Measurements from ENCODE around the gene ARPP21. TPM values are rescaled to one million over a fixed set of nuclear protein-coding genes. Genes with fewer than 3 reads are reported as not detected.

The ARPP21 gene
- total RNA-seq, 1 experiment from 2014 or later = not detected

DNA sequence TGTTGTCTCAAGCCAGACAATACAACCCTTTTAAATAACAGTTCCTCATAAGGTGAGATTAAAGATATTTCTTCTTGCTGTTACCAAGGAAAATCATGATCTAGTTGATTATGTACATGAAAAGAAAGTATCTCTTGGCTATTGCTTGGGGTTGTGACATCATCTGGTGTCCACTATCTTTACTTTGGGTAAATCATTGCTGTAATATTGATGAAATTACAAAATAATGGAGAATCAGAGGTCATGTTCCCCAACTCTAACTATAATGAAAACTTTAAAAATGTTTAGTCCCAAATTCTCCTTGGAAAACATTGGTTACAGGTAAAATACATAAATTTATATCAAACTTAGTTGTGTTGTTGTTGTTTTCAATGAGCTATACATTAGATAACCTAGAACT is 142.2 kb downstream of the ARPP21 start:
- Mint-ChIP-seq H3K36me3 (no peaks in the 10 kb centered on the region), H3K4me3 (no peak overlapping the region), H3K27ac (no peak overlapping the region), H3K4me1 (0 out of 2 replicates have a peak, but pooled peaks cover 3% of the 10 kb centered on the region), H3K27me3 (ENCODE audit: low read depth) (no peaks in the 10 kb centered on the region), H3K9me3 (no peaks in the 10 kb centered on the region)
- TF ChIP-seq, protein P1, sequence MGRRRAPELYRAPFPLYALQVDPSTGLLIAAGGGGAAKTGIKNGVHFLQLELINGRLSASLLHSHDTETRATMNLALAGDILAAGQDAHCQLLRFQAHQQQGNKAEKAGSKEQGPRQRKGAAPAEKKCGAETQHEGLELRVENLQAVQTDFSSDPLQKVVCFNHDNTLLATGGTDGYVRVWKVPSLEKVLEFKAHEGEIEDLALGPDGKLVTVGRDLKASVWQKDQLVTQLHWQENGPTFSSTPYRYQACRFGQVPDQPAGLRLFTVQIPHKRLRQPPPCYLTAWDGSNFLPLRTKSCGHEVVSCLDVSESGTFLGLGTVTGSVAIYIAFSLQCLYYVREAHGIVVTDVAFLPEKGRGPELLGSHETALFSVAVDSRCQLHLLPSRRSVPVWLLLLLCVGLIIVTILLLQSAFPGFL (CRISPR knock-in tag; IDR thresholded peaks at IDR 0.05; ENCODE audit: borderline replicate concordance) = no peak
- TF ChIP-seq, protein P2, sequence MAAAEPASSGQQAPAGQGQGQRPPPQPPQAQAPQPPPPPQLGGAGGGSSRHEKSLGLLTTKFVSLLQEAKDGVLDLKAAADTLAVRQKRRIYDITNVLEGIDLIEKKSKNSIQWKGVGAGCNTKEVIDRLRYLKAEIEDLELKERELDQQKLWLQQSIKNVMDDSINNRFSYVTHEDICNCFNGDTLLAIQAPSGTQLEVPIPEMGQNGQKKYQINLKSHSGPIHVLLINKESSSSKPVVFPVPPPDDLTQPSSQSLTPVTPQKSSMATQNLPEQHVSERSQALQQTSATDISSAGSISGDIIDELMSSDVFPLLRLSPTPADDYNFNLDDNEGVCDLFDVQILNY (CRISPR knock-in tag; IDR thresholded peaks at IDR 0.05) = no peak
- POLR2A ChIA-PET = no interaction called here
- CTCF ChIA-PET = interaction anchor here (1.4 kb wide), 1 partner anchor 127 kb away, joined by 3 read pairs; no protein-coding TSS in a partner anchor
- DNase-seq (ENCODE audit: low spot score) = no peak
- no peak for ATAC-seq

DNA sequence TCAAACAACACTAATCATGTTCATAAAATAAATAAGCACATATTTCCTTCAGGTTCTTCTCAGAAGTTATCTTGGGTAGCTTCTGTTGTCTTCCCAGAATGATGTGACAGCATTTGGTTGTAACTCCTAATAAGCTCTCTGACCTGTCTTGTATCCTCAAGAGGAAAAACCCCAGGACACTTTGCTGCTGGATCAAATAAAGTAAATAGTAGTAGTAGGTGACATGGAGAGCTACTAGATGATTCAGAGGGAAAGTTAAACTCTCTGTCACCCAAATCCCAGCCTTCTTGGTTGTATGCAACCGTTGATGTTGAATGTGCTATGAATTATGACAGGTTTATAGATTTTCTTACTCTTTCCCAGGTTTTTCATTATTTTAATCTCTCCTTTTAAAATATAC is 143.0 kb downstream of the ARPP21 start:
- no peaks in the 10 kb centered on the region for H3K9me3 Mint-ChIP-seq
- no peak overlapping the region for H3K27ac Mint-ChIP-seq
- H3K27me3 Mint-ChIP-seq (ENCODE audit: low read depth) = no peaks in the 10 kb centered on the region
- CTCF ChIA-PET = no interaction called here
- DNase-seq (ENCODE audit: low spot score) = no peak
- H3K4me3 Mint-ChIP-seq = no peak overlapping the region
- H3K36me3 Mint-ChIP-seq = no peaks in the 10 kb centered on the region
- POLR2A ChIA-PET = no interaction called here
- H3K4me1 Mint-ChIP-seq = 0 out of 2 replicates have a peak, but pooled peaks cover 3% of the 10 kb centered on the region
- TF ChIP-seq CREM (CRISPR knock-in tag; IDR thresholded peaks at IDR 0.05) (no peak), TEAD1 (CRISPR knock-in tag; IDR thresholded peaks at IDR 0.05) (no peak), ZNF138 (CRISPR knock-in tag; conservative IDR thresholded peaks at IDR 0.05) (no peak), JAZF1 (CRISPR knock-in tag; IDR thresholded peaks at IDR 0.05) (no peak), ZNF219 (CRISPR knock-in tag; IDR thresholded peaks at IDR 0.05; ENCODE audit: borderline replicate concordance) (no peak), ZNF396 (CRISPR knock-in tag; IDR thresholded peaks at IDR 0.05; ENCODE audit: borderline replicate concordance) (no peak), SMAD3 (CRISPR knock-in tag; IDR thresholded peaks at IDR 0.05; ENCODE audit: borderline replicate concordance) (no peak), RORB (CRISPR knock-in tag; IDR thresholded peaks at IDR 0.05) (no peak)
- TF ChIP-seq, protein P2 (CRISPR knock-in tag; IDR thresholded peaks at IDR 0.05) = no peak
- TF ChIP-seq, protein P3, sequence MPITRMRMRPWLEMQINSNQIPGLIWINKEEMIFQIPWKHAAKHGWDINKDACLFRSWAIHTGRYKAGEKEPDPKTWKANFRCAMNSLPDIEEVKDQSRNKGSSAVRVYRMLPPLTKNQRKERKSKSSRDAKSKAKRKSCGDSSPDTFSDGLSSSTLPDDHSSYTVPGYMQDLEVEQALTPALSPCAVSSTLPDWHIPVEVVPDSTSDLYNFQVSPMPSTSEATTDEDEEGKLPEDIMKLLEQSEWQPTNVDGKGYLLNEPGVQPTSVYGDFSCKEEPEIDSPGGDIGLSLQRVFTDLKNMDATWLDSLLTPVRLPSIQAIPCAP (CRISPR knock-in tag; IDR thresholded peaks at IDR 0.05) = no peak
- TF ChIP-seq, protein P1 (CRISPR knock-in tag; IDR thresholded peaks at IDR 0.05; ENCODE audit: borderline replicate concordance) = no peak
- TF ChIP-seq, protein P4, sequence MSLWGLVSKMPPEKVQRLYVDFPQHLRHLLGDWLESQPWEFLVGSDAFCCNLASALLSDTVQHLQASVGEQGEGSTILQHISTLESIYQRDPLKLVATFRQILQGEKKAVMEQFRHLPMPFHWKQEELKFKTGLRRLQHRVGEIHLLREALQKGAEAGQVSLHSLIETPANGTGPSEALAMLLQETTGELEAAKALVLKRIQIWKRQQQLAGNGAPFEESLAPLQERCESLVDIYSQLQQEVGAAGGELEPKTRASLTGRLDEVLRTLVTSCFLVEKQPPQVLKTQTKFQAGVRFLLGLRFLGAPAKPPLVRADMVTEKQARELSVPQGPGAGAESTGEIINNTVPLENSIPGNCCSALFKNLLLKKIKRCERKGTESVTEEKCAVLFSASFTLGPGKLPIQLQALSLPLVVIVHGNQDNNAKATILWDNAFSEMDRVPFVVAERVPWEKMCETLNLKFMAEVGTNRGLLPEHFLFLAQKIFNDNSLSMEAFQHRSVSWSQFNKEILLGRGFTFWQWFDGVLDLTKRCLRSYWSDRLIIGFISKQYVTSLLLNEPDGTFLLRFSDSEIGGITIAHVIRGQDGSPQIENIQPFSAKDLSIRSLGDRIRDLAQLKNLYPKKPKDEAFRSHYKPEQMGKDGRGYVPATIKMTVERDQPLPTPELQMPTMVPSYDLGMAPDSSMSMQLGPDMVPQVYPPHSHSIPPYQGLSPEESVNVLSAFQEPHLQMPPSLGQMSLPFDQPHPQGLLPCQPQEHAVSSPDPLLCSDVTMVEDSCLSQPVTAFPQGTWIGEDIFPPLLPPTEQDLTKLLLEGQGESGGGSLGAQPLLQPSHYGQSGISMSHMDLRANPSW (CRISPR knock-in tag; conservative IDR thresholded peaks at IDR 0.05; ENCODE audit: low read depth) = no peak
- TF ChIP-seq, protein P5, sequence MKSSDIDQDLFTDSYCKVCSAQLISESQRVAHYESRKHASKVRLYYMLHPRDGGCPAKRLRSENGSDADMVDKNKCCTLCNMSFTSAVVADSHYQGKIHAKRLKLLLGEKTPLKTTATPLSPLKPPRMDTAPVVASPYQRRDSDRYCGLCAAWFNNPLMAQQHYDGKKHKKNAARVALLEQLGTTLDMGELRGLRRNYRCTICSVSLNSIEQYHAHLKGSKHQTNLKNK (CRISPR knock-in tag; IDR thresholded peaks at IDR 0.05) = no peak
- no peak for ATAC-seq

DNA sequence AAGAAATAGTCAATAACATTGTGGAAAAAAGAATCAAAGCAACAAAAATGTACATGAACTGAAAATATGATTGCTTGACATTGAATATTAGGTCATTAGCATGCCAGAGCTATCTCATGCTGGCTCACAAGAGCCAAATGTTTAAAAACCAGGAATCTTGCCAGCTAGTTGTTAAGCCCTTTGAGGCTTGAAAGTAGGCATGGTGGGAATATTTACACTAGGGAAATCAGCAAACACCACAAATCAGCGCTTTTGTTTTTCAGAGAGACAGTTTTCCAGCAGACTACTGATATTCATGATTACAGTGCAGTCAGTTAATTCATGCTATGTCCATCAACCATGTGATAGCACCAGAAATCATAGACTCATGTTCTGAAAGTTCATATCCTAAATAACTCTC is 144.8 kb downstream of the ARPP21 start:
- DNase-seq (ENCODE audit: low spot score) (no peak), ATAC-seq (no peak)
- H3K4me1 Mint-ChIP-seq = no peaks in the 10 kb centered on the region
- no peaks in the 10 kb centered on the region for H3K36me3 Mint-ChIP-seq
- no peaks in the 10 kb centered on the region for H3K27me3 Mint-ChIP-seq (ENCODE audit: low read depth)
- ChIA-PET CTCF (no interaction called here), POLR2A (no interaction called here)
- H3K4me3 Mint-ChIP-seq = no peak overlapping the region
- no peaks in the 10 kb centered on the region for H3K9me3 Mint-ChIP-seq
- no peak overlapping the region for H3K27ac Mint-ChIP-seq
- TF ChIP-seq IRF2 (CRISPR knock-in tag; IDR thresholded peaks at IDR 0.05; ENCODE audit: borderline replicate concordance, low read depth) (no peak), PRRX2 (CRISPR knock-in tag; IDR thresholded peaks at IDR 0.05) (no peak), ETV6 (CRISPR knock-in tag; IDR thresholded peaks at IDR 0.05) (no peak), SP1 (CRISPR knock-in tag; conservative IDR thresholded peaks at IDR 0.05) (no peak), ZNF671 (CRISPR knock-in tag; IDR thresholded peaks at IDR 0.05) (no peak), ZNF232 (CRISPR knock-in tag; IDR thresholded peaks at IDR 0.05) (no peak), SMAD3 (CRISPR knock-in tag; IDR thresholded peaks at IDR 0.05; ENCODE audit: borderline replicate concordance) (no peak), GTF2I (CRISPR knock-in tag; conservative IDR thresholded peaks at IDR 0.05) (no peak)
- TF ChIP-seq, protein P6, sequence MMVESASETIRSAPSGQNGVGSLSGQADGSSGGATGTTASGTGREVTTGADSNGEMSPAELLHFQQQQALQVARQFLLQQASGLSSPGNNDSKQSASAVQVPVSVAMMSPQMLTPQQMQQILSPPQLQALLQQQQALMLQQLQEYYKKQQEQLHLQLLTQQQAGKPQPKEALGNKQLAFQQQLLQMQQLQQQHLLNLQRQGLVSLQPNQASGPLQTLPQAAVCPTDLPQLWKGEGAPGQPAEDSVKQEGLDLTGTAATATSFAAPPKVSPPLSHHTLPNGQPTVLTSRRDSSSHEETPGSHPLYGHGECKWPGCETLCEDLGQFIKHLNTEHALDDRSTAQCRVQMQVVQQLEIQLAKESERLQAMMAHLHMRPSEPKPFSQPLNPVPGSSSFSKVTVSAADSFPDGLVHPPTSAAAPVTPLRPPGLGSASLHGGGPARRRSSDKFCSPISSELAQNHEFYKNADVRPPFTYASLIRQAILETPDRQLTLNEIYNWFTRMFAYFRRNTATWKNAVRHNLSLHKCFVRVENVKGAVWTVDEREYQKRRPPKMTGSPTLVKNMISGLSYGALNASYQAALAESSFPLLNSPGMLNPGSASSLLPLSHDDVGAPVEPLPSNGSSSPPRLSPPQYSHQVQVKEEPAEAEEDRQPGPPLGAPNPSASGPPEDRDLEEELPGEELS (CRISPR knock-in tag; IDR thresholded peaks at IDR 0.05) = no peak

Data from WTC11 (cell line).